H9 (cell line): Measurements from ENCODE around the gene SPIRE2. TPM values are rescaled to one million over a fixed set of nuclear protein-coding genes. Genes with fewer than 3 reads are reported as not detected.

ENCODE experiments used
- DNase-seq: peaks from one replicate; pipeline ENCODE4 v3.0.0-alpha.2; 2017
- H2AFZ ChIP-seq: one replicate; pipeline ENCODE4 v1.6.1; 2013; ENCODE audit warnings: mild to moderate bottlenecking, low read length, control low read depth, moderate library complexity
- H2AK5ac ChIP-seq: 2 replicates; pipeline ENCODE4 v1.6.1; 2013; ENCODE audit warnings: low read length, control low read depth, mixed read lengths; ENCODE audit not compliant: insufficient read length
- H2BK120ac ChIP-seq: one replicate; pipeline ENCODE4 v1.6.1; 2013; ENCODE audit warnings: low read depth, mild to moderate bottlenecking, low read length, control low read depth, inconsistent platforms; ENCODE audit not compliant: poor library complexity, severe bottlenecking
- H2BK12ac ChIP-seq: 2 replicates; pipeline ENCODE4 v1.6.1; 2013; ENCODE audit warnings: low read length, control low read depth, mixed read lengths, low read depth; ENCODE audit not compliant: insufficient read length
- H2BK15ac ChIP-seq: 2 replicates; pipeline ENCODE4 v1.6.1; 2013; ENCODE audit warnings: low read depth, low read length, control low read depth
- H2BK20ac ChIP-seq: one replicate; pipeline ENCODE4 v1.6.1; 2013; ENCODE audit warnings: low read depth, mild to moderate bottlenecking, low read length, control low read depth, inconsistent platforms; ENCODE audit not compliant: poor library complexity, severe bottlenecking
- H2BK5ac ChIP-seq: 2 replicates; pipeline ENCODE4 v1.6.1; 2013; ENCODE audit warnings: low read length, control low read depth, mixed read lengths; ENCODE audit not compliant: insufficient read length
- H3K14ac ChIP-seq: 2 replicates; pipeline ENCODE4 v1.6.1; 2013; ENCODE audit warnings: low read length, control low read depth; ENCODE audit not compliant: insufficient read depth
- H3K18ac ChIP-seq: 2 replicates; pipeline ENCODE4 v1.6.1; 2013; ENCODE audit warnings: low read depth, mild to moderate bottlenecking, mixed read lengths, low read length, control low read depth; ENCODE audit not compliant: insufficient read length
- H3K23ac ChIP-seq: 2 replicates; pipeline ENCODE4 v1.6.1; 2013; ENCODE audit warnings: low read length, control low read depth, mixed read lengths, low read depth; ENCODE audit not compliant: insufficient read length
- H3K23me2 ChIP-seq: 2 replicates; pipeline ENCODE4 v1.6.1; 2013; ENCODE audit warnings: low read depth, mild to moderate bottlenecking, mixed read lengths, low read length, control low read depth; ENCODE audit not compliant: insufficient read length, poor library complexity, severe bottlenecking
- H3K27ac ChIP-seq: 2 replicates; pipeline ENCODE4 v1.5.1; 2013; ENCODE audit warnings: low read length, control low read depth, mixed read lengths, low read depth; ENCODE audit not compliant: insufficient read length
- H3K27me3 ChIP-seq: 2 replicates; pipeline ENCODE4 v1.6.1; 2013; ENCODE audit warnings: low read length, control low read depth, inconsistent platforms; ENCODE audit not compliant: insufficient read depth
- H3K4ac ChIP-seq: 2 replicates; pipeline ENCODE4 v1.6.1; 2013; ENCODE audit warnings: low read depth, mild to moderate bottlenecking, control low read depth, inconsistent platforms, low read length, moderate library complexity
- H3K4me1 ChIP-seq: 2 replicates; pipeline ENCODE4 v1.6.1; 2013; ENCODE audit warnings: low read length, control low read depth, inconsistent platforms; ENCODE audit not compliant: insufficient read depth
- H3K4me2 ChIP-seq: 2 replicates; pipeline ENCODE4 v1.6.1; 2013; ENCODE audit warnings: low read length, control low read depth, mixed read lengths; ENCODE audit not compliant: insufficient read length, insufficient read depth
- H3K56ac ChIP-seq: 2 replicates; pipeline ENCODE4 v1.6.1; 2013; ENCODE audit warnings: low read depth, mild to moderate bottlenecking, mixed read lengths, low read length, control low read depth; ENCODE audit not compliant: insufficient read length
- H3K79me1 ChIP-seq: 2 replicates; pipeline ENCODE4 v1.6.1; 2013; ENCODE audit warnings: low read depth, mild to moderate bottlenecking, moderate library complexity, low read length, control low read depth, inconsistent platforms; ENCODE audit not compliant: insufficient read depth, poor library complexity, severe bottlenecking
- H3K79me2 ChIP-seq: 2 replicates; pipeline ENCODE4 v1.6.1; 2013; ENCODE audit warnings: low read length, control low read depth, inconsistent platforms; ENCODE audit not compliant: insufficient read depth
- H3K9ac ChIP-seq: 2 replicates; pipeline ENCODE4 v1.6.1; 2013; ENCODE audit warnings: low read length, control low read depth, mixed read lengths; ENCODE audit not compliant: insufficient read length; ENCODE audit errors: extremely low read depth
- H3K9me3 ChIP-seq: one replicate; pipeline ENCODE4 v1.6.1; 2013; ENCODE audit warnings: low read depth, low read length, inconsistent platforms; ENCODE audit not compliant: control insufficient read depth
- H3T11ph ChIP-seq: one replicate; pipeline ENCODE4 v1.6.1; 2013; ENCODE audit warnings: mild to moderate bottlenecking, low read length, control low read depth, inconsistent platforms
- H4K20me1 ChIP-seq: one replicate; pipeline ENCODE4 v1.6.1; 2013; ENCODE audit not compliant: control insufficient read depth, insufficient read length, insufficient read depth
- H4K5ac ChIP-seq: 2 replicates; pipeline ENCODE4 v1.6.1; 2013; ENCODE audit warnings: low read depth, mild to moderate bottlenecking, mixed read lengths, low read length, control low read depth; ENCODE audit not compliant: insufficient read length
- H4K8ac ChIP-seq: replicated peaks from 2 replicates; pipeline ENCODE4 v1.6.1; 2013; ENCODE audit warnings: low read length, control low read depth, mixed read lengths, low read depth; ENCODE audit not compliant: insufficient read length
- H4K91ac ChIP-seq: 2 replicates; pipeline ENCODE4 v1.6.1; 2013; ENCODE audit warnings: low read depth, mild to moderate bottlenecking, moderate library complexity, mixed read lengths, low read length, control low read depth; ENCODE audit not compliant: insufficient read length
- H3K27ac Mint-ChIP-seq, 3 experiments: 2 replicates in 2 of 3; 3 replicates in 1 of 3; pipeline ENCODE4 v1.8.0; 2020 to 2021; ENCODE audit warnings: mixed read lengths in 3 of 3, mild to moderate bottlenecking in 1 of 3, moderate library complexity in 1 of 3
- H3K27me3 Mint-ChIP-seq: 2 replicates; pipeline ENCODE4 v1.8.0; 2021; ENCODE audit warnings: low read depth, mild to moderate bottlenecking, moderate library complexity, mixed read lengths
- H3K36me3 Mint-ChIP-seq, 3 experiments: 2 replicates in 2 of 3; 3 replicates in 1 of 3; pipeline ENCODE4 v1.8.0; 2020 to 2021; ENCODE audit warnings: low read depth in 3 of 3, mixed read lengths in 3 of 3; ENCODE audit not compliant: insufficient read depth in 1 of 3
- H3K4me1 Mint-ChIP-seq, 2 experiments: 2 replicates each; pipeline ENCODE4 v1.8.0; 2020; ENCODE audit warnings: mixed read lengths in 2 of 2
- H3K4me3 Mint-ChIP-seq, 2 experiments: 2 replicates in 1 of 2; 3 replicates in 1 of 2; pipeline ENCODE4 v1.8.0; 2020 to 2021; ENCODE audit warnings: mild to moderate bottlenecking in 2 of 2, mixed read lengths in 2 of 2, moderate library complexity in 1 of 2
- H3K9me3 Mint-ChIP-seq, 2 experiments: 2 replicates in 1 of 2; 3 replicates in 1 of 2; pipeline ENCODE4 v1.8.0; 2020; ENCODE audit warnings: mild to moderate bottlenecking in 2 of 2, mixed read lengths in 2 of 2, moderate library complexity in 1 of 2
- WGBS: extraction: QIAGEN DNeasy Blood & Tissue Kit; methylation state at CpG from one replicate; pipeline ENCODE4 v1.1.7; 2013; ENCODE audit warnings: missing lambda C conversion rate, low lambda C conversion rate, mixed read lengths; ENCODE audit not compliant: insufficient read length; ENCODE audit errors: extremely low coverage; 5-methylcytosine and 5-hydroxymethylcytosine counted together
- total RNA-seq: library from RNA; stranded (reverse); gene quantifications from 2 replicates; pipeline ENCODE4 v1.2.1, GENCODE V29; 2021
- TF ChIP-seq, protein P1 (sequence below): fragments of 200-600 bp; sonication (generic); conservative IDR thresholded peaks from 3 replicates; pipeline ENCODE4 v1.8.0; 2021; ENCODE audit warnings: antibody characterized with exemption, mild to moderate bottlenecking

SPIRE2 gene
- total RNA-seq, 1 experiment from 2014 or later: 6.9 TPM

DNA sequence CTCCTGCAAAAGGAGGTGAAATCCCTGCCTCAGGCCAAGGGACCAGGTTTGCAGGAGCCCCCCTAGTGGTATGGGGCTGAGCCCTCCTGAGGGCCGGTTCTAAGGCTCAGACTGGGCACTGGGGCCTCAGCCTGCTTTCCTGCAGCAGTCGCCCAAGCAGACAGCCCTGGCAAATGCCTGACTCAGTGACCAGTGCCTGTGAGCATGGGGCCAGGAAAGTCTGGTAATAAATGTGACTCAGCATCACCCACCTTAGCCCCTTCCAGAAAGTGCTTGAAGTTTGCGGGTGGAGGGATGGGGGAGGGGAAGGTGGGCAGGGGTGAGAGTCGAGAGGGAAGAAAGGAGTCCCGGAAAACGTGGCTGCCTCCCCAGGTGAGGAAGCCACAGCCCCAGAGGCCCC lies 92.4 kb downstream of the SPIRE2 start:
- no peak overlapping the region for H3K27ac Mint-ChIP-seq
- H3K4me3 Mint-ChIP-seq: no peak overlapping the region
- no peak overlapping the region for H3K27ac ChIP-seq

More for the DNA sequence above, 92.4 kb downstream of the SPIRE2 start:
- Histone ChIP-seq H2BK120ac (no peak overlapping the region), H4K5ac (no peak overlapping the region), H2BK15ac (no peak overlapping the region), H2BK12ac (no peak overlapping the region), H3K79me1 (no peaks in the 10 kb centered on the region), H3K9me3 (no peaks in the 10 kb centered on the region), H3K9ac (no peak overlapping the region), H3K4me2 (peak overlapping the region; percentile 72), H3K14ac (no peak overlapping the region), H3K23me2 (peaks cover 25% of the 10 kb centered on the region), H2AFZ (no peak overlapping the region), H3K4me1 (no peaks in the 10 kb centered on the region; the same call in 1 of the 2 replicates), H2BK5ac (no peak overlapping the region), H4K8ac (no peak overlapping the region), H2BK20ac (no peak overlapping the region), H3K4ac (no peak overlapping the region), H4K91ac (no peak overlapping the region), H3K27me3 (no peaks in the 10 kb centered on the region), H2AK5ac (no peak overlapping the region), H3K18ac (no peak overlapping the region), H3K79me2 (no peaks in the 10 kb centered on the region), H3K56ac (no peak overlapping the region), H3K23ac (no peak overlapping the region), H3T11ph (no peak overlapping the region), H4K20me1 (no peaks in the 10 kb centered on the region)
- H3K9me3 Mint-ChIP-seq: no peaks in the 10 kb centered on the region; a peak in 1 of 5 replicates
- peak; percentile 32 for DNase-seq
- H3K4me1 Mint-ChIP-seq: peaks cover 27 to 44% of the 10 kb centered on the region in 2 experiments
- TF ChIP-seq, protein P1, sequence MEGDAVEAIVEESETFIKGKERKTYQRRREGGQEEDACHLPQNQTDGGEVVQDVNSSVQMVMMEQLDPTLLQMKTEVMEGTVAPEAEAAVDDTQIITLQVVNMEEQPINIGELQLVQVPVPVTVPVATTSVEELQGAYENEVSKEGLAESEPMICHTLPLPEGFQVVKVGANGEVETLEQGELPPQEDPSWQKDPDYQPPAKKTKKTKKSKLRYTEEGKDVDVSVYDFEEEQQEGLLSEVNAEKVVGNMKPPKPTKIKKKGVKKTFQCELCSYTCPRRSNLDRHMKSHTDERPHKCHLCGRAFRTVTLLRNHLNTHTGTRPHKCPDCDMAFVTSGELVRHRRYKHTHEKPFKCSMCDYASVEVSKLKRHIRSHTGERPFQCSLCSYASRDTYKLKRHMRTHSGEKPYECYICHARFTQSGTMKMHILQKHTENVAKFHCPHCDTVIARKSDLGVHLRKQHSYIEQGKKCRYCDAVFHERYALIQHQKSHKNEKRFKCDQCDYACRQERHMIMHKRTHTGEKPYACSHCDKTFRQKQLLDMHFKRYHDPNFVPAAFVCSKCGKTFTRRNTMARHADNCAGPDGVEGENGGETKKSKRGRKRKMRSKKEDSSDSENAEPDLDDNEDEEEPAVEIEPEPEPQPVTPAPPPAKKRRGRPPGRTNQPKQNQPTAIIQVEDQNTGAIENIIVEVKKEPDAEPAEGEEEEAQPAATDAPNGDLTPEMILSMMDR: no peak
- peaks cover 24% of the 10 kb centered on the region for H3K27me3 Mint-ChIP-seq
- no CpG with 5 or more reads among the region's 6 CpGs for WGBS
- H3K36me3 Mint-ChIP-seq: no peaks in the 10 kb centered on the region; a peak in 3 of 7 replicates

Other genes with a start within 250 kb of the SPIRE2 start
- gene DPEP1, start 214.8 kb upstream of the SPIRE2 start, total RNA-seq: 1.1 and 1.2 TPM in 2 replicates
- 85.4 and 89.6 TPM in 2 replicates for gene CHMP1A, start 170.8 kb upstream of the SPIRE2 start, total RNA-seq
- 17.4 and 17.8 TPM in 2 replicates for gene SPATA33, start 170.6 kb upstream of the SPIRE2 start, total RNA-seq
- gene CDK10, start 141.8 kb upstream of the SPIRE2 start, total RNA-seq: 76.6 and 77.1 TPM in 2 replicates
- 27.1 and 27.4 TPM in 2 replicates for gene SPATA2L, start 126.8 kb upstream of the SPIRE2 start, total RNA-seq
- gene VPS9D1, start 107.6 kb upstream of the SPIRE2 start, total RNA-seq: 5.6 and 6.0 TPM in 2 replicates
- gene ZNF276, start 106.9 kb upstream of the SPIRE2 start, total RNA-seq: 17.4 and 18.6 TPM in 2 replicates
- gene FANCA, start 11.8 kb upstream of the SPIRE2 start, total RNA-seq: 84.3 and 106 TPM in 2 replicates
- gene TCF25, start 45.1 kb downstream of the SPIRE2 start, total RNA-seq: 109 and 124 TPM in 2 replicates
- gene MC1R, start 90.4 kb downstream of the SPIRE2 start, total RNA-seq: 4.7 TPM in 2 replicates
- 164 and 176 TPM in 2 replicates for gene TUBB3, start 94.9 kb downstream of the SPIRE2 start, total RNA-seq
- gene DEF8, start 120.3 kb downstream of the SPIRE2 start, total RNA-seq: 53.3 and 55.8 TPM in 2 replicates
- gene DBNDD1, start 191.0 kb downstream of the SPIRE2 start, total RNA-seq: 86.8 and 87.3 TPM in 2 replicates
- not detected in 2 replicates for gene PRDM7, start 248.9 kb downstream of the SPIRE2 start, total RNA-seq